Right atrium auricular region (tissue), 2 donors: ENCODE measurements around the gene FAM25A. TPM values are rescaled to one million over a fixed set of nuclear protein-coding genes. Genes with fewer than 3 reads are reported as not detected.
A peak's percentile ranks its signal among the peaks of the same experiment; 100 is the strongest.
"Not testable (repeated sequence)": the region's sequence is repeated elsewhere in the genome, so short reads cannot be mapped to it uniquely, and the experiment has no call there.

Experiments used
- DNase-seq: peaks from one replicate; pipeline ENCODE4 v3.0.0-alpha.2; 2019; ENCODE audit warnings: low spot score
- H3K27ac ChIP-seq, 2 donors: fragments of 200-600 bp; sonication (generic); 1 replicate in 1 of 2; 2 replicates in 1 of 2; pipeline ENCODE4 v1.5.1; 2016 to 2019
- H3K27me3 ChIP-seq, 2 donors: fragments of 200-600 bp; sonication (generic); one replicate each; pipeline versions ENCODE4 v1.5.1 to v1.6.0; 2017 to 2019
- H3K36me3 ChIP-seq: fragments of 200-600 bp; sonication (generic); one replicate; pipeline ENCODE4 v1.5.1; 2016
- H3K4me1 ChIP-seq, 2 donors: fragments of 200-600 bp; sonication (generic); one replicate each; pipeline versions ENCODE4 v1.5.1 to v1.6.0; 2017 to 2019
- H3K4me3 ChIP-seq, 2 donors: fragments of 200-600 bp; sonication (generic); 1 replicate in 1 of 2; 2 replicates in 1 of 2; pipeline ENCODE4 v1.5.1; 2017 to 2019; ENCODE audit warnings: mild to moderate bottlenecking in 1 of 2, moderate library complexity in 1 of 2
- H3K9me3 ChIP-seq, 2 donors: fragments of 200-600 bp; sonication (generic); one replicate each; pipeline ENCODE4 v1.5.1; 2019
- CTCF ChIP-seq, 2 donors: fragments of 200-600 bp; sonication (generic); IDR thresholded peaks; one replicate each; pipeline ENCODE4 v1.5.1; 2019; ENCODE audit warnings: antibody characterized with exemption in 2 of 2
- total RNA-seq, 2 donors: library from RNA; depleted of rRNA; stranded (reverse); fragments of >200 nt; gene quantifications; one replicate each; pipeline ENCODE4 v1.1.0, GENCODE V29; 2016

Gene FAM25A
- total RNA-seq, 2 donors from 2014 or later, result not detected

GRCh38 chr10:86976362-86977056 lies 43.6 kb upstream of the FAM25A start:
- no peak for TF ChIP-seq CTCF (IDR thresholded peaks at IDR 0.05)
- peaks cover 0 to 24% of the 10 kb centered on the region in 2 donors for H3K4me1 ChIP-seq
- H3K9me3 ChIP-seq, result no peaks in the 10 kb centered on the region
- no peaks in the 10 kb centered on the region for H3K36me3 ChIP-seq
- H3K27ac ChIP-seq, result no peak overlapping the region
- H3K27me3 ChIP-seq, result no peaks in the 10 kb centered on the region
- no peak overlapping the region for H3K4me3 ChIP-seq
- DNase-seq, result no peak

- peaks cover 0 to 18% of the 10 kb centered on the region in 2 donors for H3K4me1 ChIP-seq
- peak overlapping the region; percentile 27 to 60 for H3K27ac ChIP-seq
- DNase-seq, H3K9me3 ChIP-seq, H3K4me3 ChIP-seq, H3K27me3 ChIP-seq, H3K36me3 ChIP-seq: not testable (repeated sequence)
Measured at GRCh38 chr10:86978457-86978856, 41.6 kb upstream of the FAM25A start.

- H3K4me1 ChIP-seq, result peaks cover 0 to 18% of the 10 kb centered on the region in 2 donors
- no peak overlapping the region for H3K4me3 ChIP-seq
- no peak for DNase-seq
- no peaks in the 10 kb centered on the region for H3K27me3 ChIP-seq
- no peaks in the 10 kb centered on the region for H3K9me3 ChIP-seq
- H3K36me3 ChIP-seq, result no peaks in the 10 kb centered on the region
- TF ChIP-seq CTCF (IDR thresholded peaks at IDR 0.05), result no peak
- peak overlapping the region; percentile 73 for H3K27ac ChIP-seq
Measured at GRCh38 chr10:86979296-86979818, 40.7 kb upstream of the FAM25A start.

GRCh38 chr10:86979977-86980448 lies 40.1 kb upstream of the FAM25A start:
- H3K4me1 ChIP-seq, result peaks cover 0 to 18% of the 10 kb centered on the region in 2 donors
- no peak overlapping the region for H3K4me3 ChIP-seq
- DNase-seq, result peak; percentile 77
- peak overlapping the region; percentile 73 for H3K27ac ChIP-seq
- H3K9me3 ChIP-seq, result no peaks in the 10 kb centered on the region
- H3K36me3 ChIP-seq, result no peaks in the 10 kb centered on the region
- TF ChIP-seq CTCF (IDR thresholded peaks at IDR 0.05), result no peak
- H3K27me3 ChIP-seq, result no peaks in the 10 kb centered on the region

- not testable (repeated sequence) for H3K9me3 ChIP-seq, H3K36me3 ChIP-seq, DNase-seq, H3K4me3 ChIP-seq, H3K27me3 ChIP-seq
- peak overlapping the region; percentile 73 for H3K27ac ChIP-seq
- H3K4me1 ChIP-seq, result peaks cover 0 to 18% of the 10 kb centered on the region in 2 donors
Measured at GRCh38 chr10:86981020-86981419, 39.1 kb upstream of the FAM25A start.

GRCh38 chr10:86981716-86982115 lies 38.4 kb upstream of the FAM25A start:
- DNase-seq, result no peak
- H3K27ac ChIP-seq, result no peak overlapping the region
- TF ChIP-seq CTCF (IDR thresholded peaks at IDR 0.05), result no peak
- H3K27me3 ChIP-seq, result no peaks in the 10 kb centered on the region
- peaks cover 0 to 18% of the 10 kb centered on the region in 2 donors for H3K4me1 ChIP-seq
- H3K36me3 ChIP-seq, result no peaks in the 10 kb centered on the region
- H3K4me3 ChIP-seq, result no peak overlapping the region
- no peaks in the 10 kb centered on the region for H3K9me3 ChIP-seq

GRCh38 chr10:86984498-86984897 lies 35.6 kb upstream of the FAM25A start:
- not testable (repeated sequence) for H3K27me3 ChIP-seq, H3K9me3 ChIP-seq, H3K27ac ChIP-seq, H3K36me3 ChIP-seq, DNase-seq, H3K4me3 ChIP-seq
- H3K4me1 ChIP-seq, result peaks cover 0 to 15% of the 10 kb centered on the region in 2 donors
